Muscle of leg (tissue), 11 donors: ENCODE results near the gene ATG14. TPM values are rescaled to one million over a fixed set of nuclear protein-coding genes. Genes with fewer than 3 reads are reported as not detected.

ENCODE experiments used
- DNase-seq: peaks from one replicate; pipeline ENCODE4 v3.0.0; 2013
- H3K27ac ChIP-seq: one replicate; pipeline ENCODE4 v1.5.1; 2013; ENCODE audit warnings: mild to moderate bottlenecking, low read length, control low read depth
- H3K27me3 ChIP-seq: one replicate; pipeline ENCODE4 v1.6.1; 2013; ENCODE audit warnings: low read length; ENCODE audit not compliant: control insufficient read depth, insufficient read depth
- H3K36me3 ChIP-seq: one replicate; pipeline ENCODE4 v1.6.1; 2013; ENCODE audit warnings: low read length; ENCODE audit not compliant: control insufficient read depth, insufficient read depth
- H3K4me1 ChIP-seq: one replicate; pipeline ENCODE4 v1.6.1; 2013; ENCODE audit warnings: low read length; ENCODE audit not compliant: control insufficient read depth, insufficient read depth
- H3K4me3 ChIP-seq: one replicate; pipeline ENCODE4 v1.5.1; 2013; ENCODE audit warnings: low read length, control low read depth
- H3K9me3 ChIP-seq: replicated peaks from 2 replicates; pipeline ENCODE4 v1.6.1; 2013; ENCODE audit warnings: low read depth, low read length; ENCODE audit not compliant: control insufficient read depth
- WGBS: methylation state at CpG from one replicate; pipeline ENCODE4 v1.1.5; 2013; ENCODE audit warnings: missing lambda C conversion rate; ENCODE audit not compliant: insufficient coverage; 5-methylcytosine and 5-hydroxymethylcytosine counted together
- polyA plus RNA-seq, 8 donors: library from polyadenylated mRNA; unstranded; fragments of 120-200 nt; gene quantifications; one replicate each; pipeline versions ENCODE4 v1.2.1 to v1.2.3, GENCODE V29; 2013; ENCODE audit warnings: inconsistent platforms in 1 of 8, low replicate concordance in 1 of 8; ENCODE audit not compliant: insufficient read length in 8 of 8, insufficient read depth in 1 of 8
- total RNA-seq: library from RNA; stranded (reverse); fragments of 120-200 nt; gene quantifications from one replicate; pipeline ENCODE4 v1.2.4, GENCODE V29; 2013

The ATG14 gene
- total and polyA plus RNA-seq, 9 donors = 11.1 to 20.5 (median 12.3) TPM

DNA sequence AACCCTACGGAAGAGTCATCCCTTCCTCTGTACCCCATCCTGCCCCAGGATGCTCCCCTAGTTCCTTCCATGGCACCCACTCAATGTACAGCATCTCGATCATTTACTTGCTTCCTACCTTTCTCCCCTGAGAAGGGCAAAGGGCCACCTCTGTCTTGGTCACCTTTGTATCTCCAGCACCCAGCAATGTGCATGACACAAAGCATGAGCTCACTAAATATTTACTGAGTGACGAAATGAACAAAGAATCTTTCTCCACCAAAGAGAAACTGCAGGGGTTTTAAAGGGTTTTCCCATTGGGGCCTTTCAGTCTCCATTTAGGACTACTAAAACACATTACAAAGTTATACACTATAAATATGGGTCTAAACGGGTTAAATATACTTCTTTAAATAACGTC, 30.6 kb downstream of the ATG14 start:
- no peaks in the 10 kb centered on the region for H3K27me3 ChIP-seq
- H3K27ac ChIP-seq = no peak overlapping the region
- H3K9me3 ChIP-seq = no peaks in the 10 kb centered on the region
- 95% methylated on average over 2 of the region's 5 CpGs for WGBS
- DNase-seq = no peak
- no peak overlapping the region for H3K4me3 ChIP-seq
- H3K36me3 ChIP-seq = peaks cover 45% of the 10 kb centered on the region
- no peaks in the 10 kb centered on the region for H3K4me1 ChIP-seq

DNA sequence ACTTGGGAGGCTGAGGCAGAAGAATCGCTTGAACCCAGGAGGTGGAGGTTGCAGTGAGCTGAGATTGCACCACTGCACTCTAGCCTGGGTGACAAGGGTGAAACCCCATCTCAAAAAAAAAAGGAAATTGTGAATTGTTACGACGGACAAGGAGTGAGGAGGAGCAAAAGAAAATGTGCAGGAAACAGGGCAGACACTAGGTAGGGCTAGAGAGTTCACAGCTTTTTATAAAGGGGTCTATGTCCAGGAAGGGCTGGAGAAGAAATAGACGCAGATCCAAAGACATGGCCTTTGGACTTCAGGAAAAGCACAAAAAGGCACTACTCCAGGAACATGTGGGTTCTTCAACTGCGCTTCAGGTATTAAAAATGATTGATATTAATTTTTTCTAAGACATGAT, 34.4 kb downstream of the ATG14 start:
- no peak for DNase-seq
- Histone ChIP-seq H3K36me3 (peaks cover 39% of the 10 kb centered on the region), H3K9me3 (no peaks in the 10 kb centered on the region), H3K4me1 (no peaks in the 10 kb centered on the region), H3K4me3 (no peak overlapping the region), H3K27me3 (no peaks in the 10 kb centered on the region), H3K27ac (no peak overlapping the region)
- WGBS = 97% methylated on average over 3 of the region's 5 CpGs

DNA sequence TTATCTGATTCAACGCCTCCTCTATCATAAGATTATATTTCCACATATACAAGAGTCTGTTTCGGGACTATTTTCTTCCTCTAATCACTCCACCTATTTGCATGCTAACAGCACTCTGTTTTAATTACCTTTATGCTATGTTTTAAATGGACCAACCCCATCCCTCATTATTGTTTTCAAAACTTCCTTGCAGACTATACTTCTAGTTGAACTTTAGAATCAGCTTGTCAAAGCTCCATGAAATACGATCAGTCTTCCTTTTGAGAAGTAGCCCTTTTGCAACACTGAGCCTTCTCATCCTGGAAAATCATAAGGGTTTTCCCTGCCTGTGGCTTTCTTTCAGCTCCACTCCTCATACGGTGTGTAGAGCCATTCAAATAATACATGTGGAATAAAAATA, 36.9 kb downstream of the ATG14 start:
- WGBS = 100% methylated on average over 2 of the region's 4 CpGs
- Histone ChIP-seq H3K4me3 (no peak overlapping the region), H3K27ac (no peak overlapping the region), H3K4me1 (no peaks in the 10 kb centered on the region), H3K27me3 (no peaks in the 10 kb centered on the region), H3K9me3 (no peaks in the 10 kb centered on the region), H3K36me3 (peaks cover 36% of the 10 kb centered on the region)
- no peak for DNase-seq

DNA sequence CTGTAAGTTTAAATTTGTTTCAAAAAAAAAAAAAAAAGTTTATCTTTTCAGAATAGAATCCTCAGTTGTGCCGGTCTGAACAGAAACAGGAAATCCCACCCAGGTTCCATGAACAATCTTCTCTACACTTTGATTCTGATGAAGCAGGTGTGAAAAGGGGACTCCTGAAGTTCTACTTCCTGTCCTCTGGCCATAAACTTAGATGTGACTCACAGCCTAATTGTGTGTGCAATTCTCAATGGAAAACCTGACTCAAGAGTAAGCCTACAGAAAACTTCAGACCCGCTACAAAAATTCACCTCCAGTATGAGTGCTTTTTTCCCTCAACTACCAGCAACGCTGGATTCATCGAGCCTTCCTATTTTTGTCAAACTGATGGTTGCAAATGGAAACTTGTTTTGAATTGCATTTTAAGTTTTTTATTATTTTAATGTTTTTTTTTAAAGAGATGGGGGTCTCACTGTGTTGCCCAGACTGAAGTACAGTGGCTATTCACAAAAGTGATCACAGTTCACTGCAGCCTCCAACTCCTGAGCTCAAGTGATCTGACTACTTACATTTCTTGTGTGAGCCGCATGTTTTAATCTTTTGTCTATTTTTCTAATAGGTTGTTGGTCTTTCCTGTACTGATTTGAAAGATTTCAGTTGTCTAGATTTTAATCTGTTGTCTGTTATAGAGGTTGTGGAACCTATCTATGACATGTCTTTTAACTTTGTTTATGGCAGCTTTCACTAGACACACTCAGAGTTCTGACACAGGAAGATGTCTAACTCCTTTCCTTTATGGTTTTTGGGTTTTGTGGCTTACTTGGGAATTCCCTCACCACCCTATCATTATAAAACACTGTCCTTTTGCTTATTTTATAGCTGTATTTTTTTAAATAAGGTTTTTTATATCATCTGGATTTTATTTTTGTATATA, 37.6 kb downstream of the ATG14 start:
- H3K27me3 ChIP-seq = no peaks in the 10 kb centered on the region
- H3K36me3 ChIP-seq = peaks cover 38% of the 10 kb centered on the region
- no peaks in the 10 kb centered on the region for H3K9me3 ChIP-seq
- WGBS = no CpG with 5 or more reads among the region's 5 CpGs
- H3K4me1 ChIP-seq = no peaks in the 10 kb centered on the region
- peak; percentile 16 for DNase-seq
- H3K4me3 ChIP-seq = no peak overlapping the region
- H3K27ac ChIP-seq = no peak overlapping the region

DNA sequence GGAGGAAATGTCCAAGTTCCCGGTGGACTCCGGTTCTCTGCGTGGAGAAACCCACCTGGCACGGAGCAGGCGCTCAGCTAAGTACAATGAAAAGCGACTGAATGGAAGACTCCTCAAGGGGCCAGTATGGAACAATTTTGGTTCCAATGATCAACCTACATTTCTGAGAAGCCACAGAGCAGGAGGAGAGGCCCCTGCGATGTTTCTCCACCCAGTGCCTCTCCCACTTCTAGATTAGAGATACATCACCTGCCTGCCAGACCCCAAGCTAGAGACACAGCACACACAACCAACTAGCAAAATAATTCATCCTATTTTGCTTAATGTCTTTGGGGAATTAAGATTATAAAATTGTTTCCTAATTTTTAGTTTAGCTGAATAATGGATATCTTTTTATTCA, 38.8 kb downstream of the ATG14 start:
- Histone ChIP-seq H3K4me1 (no peaks in the 10 kb centered on the region), H3K36me3 (peaks cover 34% of the 10 kb centered on the region), H3K9me3 (no peaks in the 10 kb centered on the region), H3K27ac (no peak overlapping the region), H3K4me3 (no peak overlapping the region), H3K27me3 (no peaks in the 10 kb centered on the region)
- 82% methylated on average over 6 of the region's 7 CpGs for WGBS
- DNase-seq = no peak

DNA sequence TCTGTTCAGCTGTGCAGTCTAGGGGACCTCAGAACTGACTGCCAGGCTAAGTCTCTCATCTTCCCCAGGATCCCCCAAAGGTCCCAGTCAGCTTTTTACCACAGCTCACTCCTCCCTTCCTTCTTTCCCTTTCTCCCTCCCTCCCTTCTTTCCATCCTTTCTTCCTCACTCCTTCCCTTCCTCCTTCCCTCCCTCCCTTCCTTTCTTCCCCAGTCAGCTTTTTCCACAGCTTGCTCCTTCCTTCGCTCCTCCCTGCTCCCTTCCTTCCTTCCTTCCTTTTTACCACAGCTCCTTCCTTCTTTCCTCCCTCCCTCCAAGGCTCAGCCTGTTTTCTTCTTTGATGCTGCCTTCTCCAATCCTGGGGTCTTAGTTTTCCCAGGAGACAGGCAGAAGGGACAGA, 39.2 kb downstream of the ATG14 start:
- H3K4me1 ChIP-seq = no peaks in the 10 kb centered on the region
- 88% methylated on average over 1 of the region's 1 CpG for WGBS
- no peaks in the 10 kb centered on the region for H3K9me3 ChIP-seq
- H3K36me3 ChIP-seq = peaks cover 33% of the 10 kb centered on the region
- DNase-seq = no peak
- H3K27ac ChIP-seq = no peak overlapping the region
- H3K27me3 ChIP-seq = no peaks in the 10 kb centered on the region
- no peak overlapping the region for H3K4me3 ChIP-seq

DNA sequence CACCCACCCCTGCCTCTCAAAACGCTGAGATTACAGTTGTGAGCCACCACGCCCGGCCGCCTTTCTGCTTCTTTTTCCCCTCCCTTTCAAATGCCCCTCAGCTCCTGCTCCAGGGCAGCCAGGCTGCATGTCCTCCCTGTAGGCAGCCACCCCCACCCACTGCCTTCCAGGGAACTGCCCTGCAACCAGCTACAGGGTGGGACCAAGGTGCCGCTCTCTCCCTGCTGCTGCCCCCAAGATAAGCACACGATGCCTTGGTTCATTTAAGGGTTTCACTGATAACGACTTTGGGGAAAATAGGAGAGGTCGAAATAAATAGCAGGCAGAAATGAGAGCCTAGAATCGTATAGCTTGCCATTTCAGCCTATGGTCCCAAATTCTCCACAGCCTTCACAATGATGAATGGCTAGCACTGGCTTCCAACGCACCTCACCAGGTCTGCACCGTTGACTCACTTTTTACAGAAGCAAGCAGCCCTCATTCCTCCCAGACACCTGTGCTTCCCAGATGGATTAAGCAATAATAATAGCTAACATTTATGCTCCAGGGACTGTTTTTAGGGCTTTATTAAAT, 40.7 kb downstream of the ATG14 start:
- no peak for DNase-seq
- H3K9me3 ChIP-seq = no peaks in the 10 kb centered on the region
- no peaks in the 10 kb centered on the region for H3K4me1 ChIP-seq
- no peak overlapping the region for H3K27ac ChIP-seq
- no peaks in the 10 kb centered on the region for H3K27me3 ChIP-seq
- H3K36me3 ChIP-seq = peaks cover 26% of the 10 kb centered on the region
- H3K4me3 ChIP-seq = no peak overlapping the region
- 86% methylated on average over 9 of the region's 11 CpGs for WGBS

DNA sequence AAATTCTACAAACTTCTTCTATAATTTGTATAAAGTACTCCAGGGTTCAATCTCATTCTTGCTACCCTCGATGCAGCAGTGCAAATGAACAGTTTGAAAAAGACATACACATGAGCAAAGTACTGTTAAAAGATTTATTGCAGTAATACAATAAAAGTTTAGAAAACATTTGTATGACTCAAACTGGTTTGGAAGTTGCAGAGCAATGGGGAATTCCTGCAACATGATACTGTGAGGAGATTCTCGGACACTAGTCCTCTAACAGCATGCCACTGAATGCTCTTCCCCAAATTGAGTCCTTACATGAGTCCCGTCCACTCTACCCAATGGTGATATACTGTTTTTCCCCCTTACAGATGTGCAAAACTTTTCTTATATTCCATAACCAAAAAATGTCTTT, 45.4 kb downstream of the ATG14 start:
- peak; percentile 25 for DNase-seq
- peaks cover 28% of the 10 kb centered on the region for H3K36me3 ChIP-seq

DNA sequence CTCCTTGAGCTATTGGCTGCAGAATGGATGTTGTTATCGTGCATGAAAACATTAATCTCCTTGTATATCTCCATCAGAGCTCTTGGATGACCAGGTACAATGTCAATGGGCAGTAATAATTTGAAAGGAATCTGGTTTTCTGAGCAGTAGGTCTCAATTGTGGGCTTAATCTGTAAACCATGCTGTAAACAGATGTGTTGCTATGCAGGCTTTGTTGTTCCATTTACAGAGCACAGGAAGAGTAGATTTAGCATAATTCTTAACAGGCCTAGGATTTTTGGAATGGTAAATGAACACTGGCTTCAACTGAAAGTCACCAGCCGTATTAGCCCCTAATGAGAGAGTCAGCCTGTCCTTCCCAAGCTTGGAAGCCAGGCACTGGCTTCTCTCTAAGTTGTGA, 50.4 kb downstream of the ATG14 start:
- WGBS = no CpG with 5 or more reads among the region's 2 CpGs
- Histone ChIP-seq H3K27ac (no peak overlapping the region), H3K4me1 (no peaks in the 10 kb centered on the region), H3K36me3 (peaks cover 11% of the 10 kb centered on the region), H3K9me3 (no peaks in the 10 kb centered on the region), H3K4me3 (no peak overlapping the region), H3K27me3 (no peaks in the 10 kb centered on the region)
- DNase-seq = no peak

More for the DNA sequence above, 45.4 kb downstream of the ATG14 start:
- Histone ChIP-seq H3K4me1 (no peaks in the 10 kb centered on the region), H3K27ac (no peak overlapping the region), H3K27me3 (no peaks in the 10 kb centered on the region), H3K4me3 (no peak overlapping the region), H3K9me3 (no peaks in the 10 kb centered on the region)
- 14% methylated on average over 1 of the region's 3 CpGs for WGBS

DNA sequence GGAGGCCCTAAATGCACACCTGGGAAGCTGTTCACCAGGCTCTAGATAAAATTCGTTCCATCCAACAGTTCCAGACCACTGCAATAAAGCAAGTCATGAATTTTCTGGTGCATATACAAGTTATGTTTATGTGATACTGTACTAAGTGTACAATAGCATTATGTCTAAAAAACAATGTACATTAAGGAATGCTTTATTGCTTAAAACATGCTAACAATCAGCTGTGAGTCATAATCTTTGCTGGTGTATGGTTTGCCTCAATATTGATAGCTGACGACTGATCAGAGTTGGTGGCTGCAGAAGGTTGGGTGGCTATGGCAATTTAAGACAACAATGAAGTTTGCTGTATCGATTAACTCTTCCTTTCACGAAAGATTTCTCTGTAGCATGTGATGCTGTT, 52.3 kb downstream of the ATG14 start:
- no peaks in the 10 kb centered on the region for H3K9me3 ChIP-seq
- no peak overlapping the region for H3K27ac ChIP-seq
- H3K4me1 ChIP-seq = no peaks in the 10 kb centered on the region
- peaks cover 5% of the 10 kb centered on the region for H3K36me3 ChIP-seq
- no peak overlapping the region for H3K4me3 ChIP-seq
- no peaks in the 10 kb centered on the region for H3K27me3 ChIP-seq
- no peak for DNase-seq
- WGBS = no CpG with 5 or more reads among the region's 4 CpGs
